ENCODE data around the gene XRCC4. TPM values are rescaled to one million over a fixed set of nuclear protein-coding genes. Genes with fewer than 3 reads are reported as not detected.

The XRCC4 gene
- total RNA-seq, 3 donors from 2014 or later = 8.8 to 10.8 (median 10.4) TPM

DNA sequence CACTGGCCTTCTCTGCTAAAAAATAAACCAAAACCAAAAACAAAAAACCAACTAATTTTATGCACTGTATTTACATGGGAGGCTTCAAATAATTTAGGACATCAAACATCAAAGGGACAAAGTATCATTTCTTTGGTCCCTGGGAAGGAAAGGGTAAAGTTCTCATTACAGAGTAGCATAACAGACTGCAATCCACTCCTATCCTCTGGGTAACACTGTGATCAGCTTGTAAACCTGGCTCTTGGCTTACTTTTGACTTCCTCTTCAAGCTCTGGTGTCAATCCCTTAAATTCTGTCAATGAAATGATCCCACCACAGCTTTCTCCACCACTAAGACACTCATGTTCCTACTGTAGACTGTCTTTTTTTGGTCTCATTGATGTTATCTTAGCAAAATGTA, 324.4 kb downstream of the XRCC4 start:
- H3K4me1 ChIP-seq = no peaks in the 10 kb centered on the region
- no peak overlapping the region for H3K27ac ChIP-seq
- H3K9me3 ChIP-seq = no peaks in the 10 kb centered on the region
- intact Hi-C loops (cut with DNase I; ENCODE audit: low total_unique reads) = no loop called here
- H3K4me3 ChIP-seq = no peak overlapping the region
- H3K27me3 ChIP-seq = no peaks in the 10 kb centered on the region
- no peaks in the 10 kb centered on the region for H3K36me3 ChIP-seq
- DNase-seq (ENCODE audit: low spot score in 2 of 2) = no peak
- TF ChIP-seq, protein P1, sequence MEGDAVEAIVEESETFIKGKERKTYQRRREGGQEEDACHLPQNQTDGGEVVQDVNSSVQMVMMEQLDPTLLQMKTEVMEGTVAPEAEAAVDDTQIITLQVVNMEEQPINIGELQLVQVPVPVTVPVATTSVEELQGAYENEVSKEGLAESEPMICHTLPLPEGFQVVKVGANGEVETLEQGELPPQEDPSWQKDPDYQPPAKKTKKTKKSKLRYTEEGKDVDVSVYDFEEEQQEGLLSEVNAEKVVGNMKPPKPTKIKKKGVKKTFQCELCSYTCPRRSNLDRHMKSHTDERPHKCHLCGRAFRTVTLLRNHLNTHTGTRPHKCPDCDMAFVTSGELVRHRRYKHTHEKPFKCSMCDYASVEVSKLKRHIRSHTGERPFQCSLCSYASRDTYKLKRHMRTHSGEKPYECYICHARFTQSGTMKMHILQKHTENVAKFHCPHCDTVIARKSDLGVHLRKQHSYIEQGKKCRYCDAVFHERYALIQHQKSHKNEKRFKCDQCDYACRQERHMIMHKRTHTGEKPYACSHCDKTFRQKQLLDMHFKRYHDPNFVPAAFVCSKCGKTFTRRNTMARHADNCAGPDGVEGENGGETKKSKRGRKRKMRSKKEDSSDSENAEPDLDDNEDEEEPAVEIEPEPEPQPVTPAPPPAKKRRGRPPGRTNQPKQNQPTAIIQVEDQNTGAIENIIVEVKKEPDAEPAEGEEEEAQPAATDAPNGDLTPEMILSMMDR (IDR thresholded peaks at IDR 0.05) = no peak
- no peak for TF ChIP-seq POLR2AphosphoS5 (IDR thresholded peaks at IDR 0.05)
- TF ChIP-seq POLR2A (IDR thresholded peaks at IDR 0.05) = no peak

Other genes with a start within 250 kb of the XRCC4 start
- 10 to 100 TPM; 42.4 to 58.9 (median 53.4) TPM for gene TMEM167A, start 153 bp upstream of the XRCC4 start, total RNA-seq

Measured in breast epithelium (tissue), 4 donors.